ENCODE data around the gene RAMP2.

GRCh38 chr17:42783791-42784138, 22.7 kb downstream of the RAMP2 start:
- TF ChIP-seq POLR2AphosphoS5 (IDR thresholded peaks at IDR 0.05) (no peak), CTCF (IDR thresholded peaks at IDR 0.05) (no peak), POLR2A (IDR thresholded peaks at IDR 0.05) (no peak)

All from stomach (tissue), 4 donors.